WTC11 (cell line): ENCODE measurements around the gene RSPH10B2. TPM values are rescaled to one million over a fixed set of nuclear protein-coding genes. Genes with fewer than 3 reads are reported as not detected.
"Not testable (repeated sequence)": the region's sequence is repeated elsewhere in the genome, so short reads cannot be mapped to it uniquely, and the experiment has no call there.

ENCODE experiments used
- ATAC-seq: fragments of 200-7000 bp; cut with Tn5 transposase; 2 replicates; pipeline ENCODE4 v1.10.0; 2021; ENCODE audit warnings: mild to moderate bottlenecking, moderate library complexity
- CTCF ChIA-PET: fragments of 300-600 bp; sonication (Branson Sonifier 250); formaldehyde crosslinking; loops from one replicate; lab custom pipeline; 2021; ENCODE audit warnings: antibody characterized with exemption; lab: Charles Lee
- POLR2A ChIA-PET: fragments of 350-600 bp; sonication (Branson Sonifier 250); formaldehyde crosslinking; loops from one replicate; lab custom pipeline; 2021; ENCODE audit warnings: antibody characterized with exemption; lab: Charles Lee
- DNase-seq: peaks from one replicate; pipeline ENCODE4 v3.0.0; 2021; ENCODE audit warnings: low spot score
- H3K27ac Mint-ChIP-seq: 2 replicates; pipeline ENCODE4 v1.8.0; 2021; ENCODE audit warnings: mixed read lengths
- H3K27me3 Mint-ChIP-seq: 2 replicates; pipeline ENCODE4 v1.8.0; 2021; ENCODE audit warnings: low read depth, mild to moderate bottlenecking, moderate library complexity, mixed read lengths
- H3K36me3 Mint-ChIP-seq: 2 replicates; pipeline ENCODE4 v1.8.0; 2021; ENCODE audit warnings: mixed read lengths
- H3K4me1 Mint-ChIP-seq: 2 replicates; pipeline ENCODE4 v1.8.0; 2022; ENCODE audit warnings: mixed read lengths
- H3K4me3 Mint-ChIP-seq: 2 replicates; pipeline ENCODE4 v1.8.0; 2021; ENCODE audit warnings: mild to moderate bottlenecking, moderate library complexity, mixed read lengths
- H3K9me3 Mint-ChIP-seq: 2 replicates; pipeline ENCODE4 v1.8.0; 2021; ENCODE audit warnings: mixed read lengths
- CTCF ChIP-seq: fragments of 200-600 bp; IDR thresholded peaks from 2 replicates; pipeline ENCODE4 v1.8.0; 2022; ENCODE audit warnings: antibody characterized with exemption
- FOXP4 ChIP-seq: sonication (generic); formaldehyde crosslinking; IDR thresholded peaks from 2 replicates; pipeline ENCODE4 v1.8.0; 2022; ENCODE audit warnings: mild to moderate bottlenecking, missing genetic modification reagents
- GTF2I ChIP-seq: fragments of 250-450 bp; sonication (Bioruptor Pico); conservative IDR thresholded peaks from 2 replicates; pipeline ENCODE4 v1.4.0; 2021; ENCODE audit warnings: mild to moderate bottlenecking
- HMGA2 ChIP-seq: fragments of 250-450 bp; sonication (Bioruptor Pico); IDR thresholded peaks from 2 replicates; pipeline ENCODE4 v1.4.0; 2021; ENCODE audit warnings: mild to moderate bottlenecking, moderate library complexity
- MYBL2 ChIP-seq: sonication (generic); formaldehyde crosslinking; IDR thresholded peaks from 2 replicates; pipeline ENCODE4 v1.8.1; 2023; ENCODE audit warnings: mild to moderate bottlenecking, moderate library complexity, missing genetic modification reagents
- OVOL2 ChIP-seq: fragments of 250-450 bp; sonication (Bioruptor Pico); IDR thresholded peaks from 2 replicates; pipeline ENCODE4 v1.9.0; 2021; ENCODE audit warnings: mild to moderate bottlenecking, borderline replicate concordance
- SOX15 ChIP-seq: fragments of 250-450 bp; sonication (Bioruptor Pico); IDR thresholded peaks from 2 replicates; pipeline ENCODE4 v1.9.0; 2021; ENCODE audit warnings: mild to moderate bottlenecking
- total RNA-seq: library from RNA; stranded (reverse); gene quantifications from 3 replicates; pipeline ENCODE4 v1.2.3, GENCODE V29; 2021

Gene RSPH10B2
- total RNA-seq, 1 experiment from 2014 or later, result 0.44 TPM

- TF ChIP-seq FOXP4 (CRISPR knock-in tag), result no peak
- TF ChIP-seq GTF2I, result no peak
- no peak for TF ChIP-seq OVOL2
- TF ChIP-seq MYBL2 (CRISPR knock-in tag), result no peak
- no peak for TF ChIP-seq CTCF
- no peak for TF ChIP-seq SOX15 (CRISPR knock-in tag)
- no peak for TF ChIP-seq HMGA2 (CRISPR knock-in tag)
Measured at GRCh38 chr7:6730343-6730633, 23.6 kb upstream of the RSPH10B2 start (continued).

GRCh38 chr7:6738415-6738814 lies 15.5 kb upstream of the RSPH10B2 start:
- H3K4me1 Mint-ChIP-seq, DNase-seq, H3K27ac Mint-ChIP-seq, H3K4me3 Mint-ChIP-seq, H3K27me3 Mint-ChIP-seq, ATAC-seq, CTCF ChIA-PET, H3K9me3 Mint-ChIP-seq, POLR2A ChIA-PET: not testable (repeated sequence)
- peaks cover 62% of the 10 kb centered on the region for H3K36me3 Mint-ChIP-seq

- H3K27ac Mint-ChIP-seq, H3K4me3 Mint-ChIP-seq: not testable (repeated sequence)
Measured at GRCh38 chr7:6744410-6745100, 9.3 kb upstream of the RSPH10B2 start.

GRCh38 chr7:6749335-6749734 lies 4.6 kb upstream of the RSPH10B2 start:
- H3K9me3 Mint-ChIP-seq, H3K4me1 Mint-ChIP-seq, H3K36me3 Mint-ChIP-seq, H3K27me3 Mint-ChIP-seq, POLR2A ChIA-PET, DNase-seq, ATAC-seq, H3K4me3 Mint-ChIP-seq, CTCF ChIA-PET, H3K27ac Mint-ChIP-seq: not testable (repeated sequence)

More at GRCh38 chr7:6744410-6745100, 9.3 kb upstream of the RSPH10B2 start:
- H3K4me1 Mint-ChIP-seq, POLR2A ChIA-PET, H3K27me3 Mint-ChIP-seq, DNase-seq, H3K9me3 Mint-ChIP-seq, ATAC-seq: not testable (repeated sequence)
- peaks cover 25% of the 10 kb centered on the region for H3K36me3 Mint-ChIP-seq
- CTCF ChIA-PET, result interaction anchor here (0.6 kb wide), 1 partner anchor 154 kb away, joined by 3 read pairs; no protein-coding TSS in a partner anchor

- DNase-seq, CTCF ChIA-PET, H3K36me3 Mint-ChIP-seq, H3K4me3 Mint-ChIP-seq, H3K27ac Mint-ChIP-seq, POLR2A ChIA-PET, H3K9me3 Mint-ChIP-seq, ATAC-seq, H3K27me3 Mint-ChIP-seq, H3K4me1 Mint-ChIP-seq: not testable (repeated sequence)
Measured at GRCh38 chr7:6750173-6750572, 3.7 kb upstream of the RSPH10B2 start.

- CTCF ChIA-PET, H3K4me1 Mint-ChIP-seq, H3K36me3 Mint-ChIP-seq, H3K27me3 Mint-ChIP-seq, DNase-seq, H3K27ac Mint-ChIP-seq, H3K4me3 Mint-ChIP-seq, POLR2A ChIA-PET, H3K9me3 Mint-ChIP-seq: not testable (repeated sequence)
- ATAC-seq, result peak; percentile 46
Measured at GRCh38 chr7:6761186-6761585, 7.3 kb downstream of the RSPH10B2 start.

GRCh38 chr7:6781581-6781980 lies 27.7 kb downstream of the RSPH10B2 start:
- H3K27ac Mint-ChIP-seq, H3K36me3 Mint-ChIP-seq, H3K4me1 Mint-ChIP-seq, POLR2A ChIA-PET, ATAC-seq, CTCF ChIA-PET, DNase-seq, H3K9me3 Mint-ChIP-seq, H3K27me3 Mint-ChIP-seq, H3K4me3 Mint-ChIP-seq: not testable (repeated sequence)

- H3K4me3 Mint-ChIP-seq, H3K27ac Mint-ChIP-seq, CTCF ChIA-PET, POLR2A ChIA-PET, ATAC-seq, H3K4me1 Mint-ChIP-seq, H3K27me3 Mint-ChIP-seq, H3K9me3 Mint-ChIP-seq, DNase-seq, H3K36me3 Mint-ChIP-seq: not testable (repeated sequence)
Measured at GRCh38 chr7:6789353-6789752, 35.5 kb downstream of the RSPH10B2 start.

GRCh38 chr7:6792113-6792872 lies 38.4 kb downstream of the RSPH10B2 start:
- H3K27ac Mint-ChIP-seq, H3K4me1 Mint-ChIP-seq, CTCF ChIA-PET, ATAC-seq, POLR2A ChIA-PET, H3K36me3 Mint-ChIP-seq, H3K27me3 Mint-ChIP-seq, H3K9me3 Mint-ChIP-seq, H3K4me3 Mint-ChIP-seq, DNase-seq: not testable (repeated sequence)

- H3K4me1 Mint-ChIP-seq, H3K9me3 Mint-ChIP-seq, H3K4me3 Mint-ChIP-seq, H3K27ac Mint-ChIP-seq, ATAC-seq, H3K27me3 Mint-ChIP-seq, DNase-seq, H3K36me3 Mint-ChIP-seq, POLR2A ChIA-PET, CTCF ChIA-PET: not testable (repeated sequence)
Measured at GRCh38 chr7:6794276-6794675, 40.4 kb downstream of the RSPH10B2 start.
